Neural cell (in vitro differentiated cells): ENCODE data around the gene RBMS3. TPM values are rescaled to one million over a fixed set of nuclear protein-coding genes. Genes with fewer than 3 reads are reported as not detected.

Source experiments
- H2AFZ ChIP-seq: fragments of 200-600, 300-800 bp; sonication (generic), shearing (Covaris generic); 2 replicates; pipeline ENCODE4 v1.6.0; 2014; ENCODE audit warnings: low read depth, mild to moderate bottlenecking, antibody characterized with exemption, low read length, moderate library complexity
- H3F3A ChIP-seq: fragments of 200-600 bp; shearing (Covaris generic); 2 replicates; pipeline ENCODE4 v1.6.1; 2016; ENCODE audit warnings: mild to moderate bottlenecking, moderate library complexity, mixed read lengths, antibody characterized with exemption, low read length; ENCODE audit not compliant: insufficient read depth, poor library complexity, severe bottlenecking
- H3K27ac ChIP-seq: fragments of 200-600, 300-800 bp; sonication (generic), shearing (Covaris generic); 2 replicates; pipeline ENCODE4 v1.5.1; 2014; ENCODE audit warnings: mild to moderate bottlenecking, low read length, moderate library complexity
- H3K27me3 ChIP-seq: fragments of 300-800, 200-600 bp; sonication (generic), shearing (Covaris generic); 2 replicates; pipeline ENCODE4 v1.6.0; 2014; ENCODE audit warnings: mild to moderate bottlenecking, low read depth, low read length, moderate library complexity; ENCODE audit not compliant: insufficient read depth
- H3K36me3 ChIP-seq: fragments of 300-800, 200-600 bp; sonication (generic), shearing (Covaris generic); 2 replicates; pipeline ENCODE4 v1.5.1; 2014; ENCODE audit warnings: mild to moderate bottlenecking, antibody characterized with exemption, low read length, moderate library complexity; ENCODE audit not compliant: insufficient read depth
- H3K4me2 ChIP-seq: fragments of 300-800, 200-600 bp; sonication (generic), shearing (Covaris generic); 2 replicates; pipeline ENCODE4 v1.6.0; 2014; ENCODE audit warnings: mild to moderate bottlenecking, low read length
- H3K4me3 ChIP-seq: fragments of 300-800, 200-600 bp; sonication (generic), shearing (Covaris generic); 2 replicates; pipeline ENCODE4 v1.5.1; 2014; ENCODE audit warnings: mild to moderate bottlenecking, low read length, moderate library complexity
- H3K79me2 ChIP-seq: fragments of 200-600 bp; shearing (Covaris generic); replicated peaks from 2 replicates; pipeline ENCODE4 v1.6.0; 2014; ENCODE audit warnings: mild to moderate bottlenecking, low read length, moderate library complexity; ENCODE audit not compliant: insufficient read depth
- H3K9ac ChIP-seq: fragments of 300-800, 200-600 bp; sonication (generic), shearing (Covaris generic); 2 replicates; pipeline ENCODE4 v1.6.1; 2016; ENCODE audit warnings: mild to moderate bottlenecking, low read length, mixed read lengths
- H3K9me2 ChIP-seq: fragments of 200-600 bp; shearing (Covaris generic); 2 replicates; pipeline ENCODE4 v1.6.1; 2016; ENCODE audit warnings: mild to moderate bottlenecking, low read length, mixed read lengths; ENCODE audit not compliant: insufficient read depth
- H3K9me3 ChIP-seq: fragments of 200-600, 300-800 bp; sonication (generic), shearing (Covaris generic); 2 replicates; pipeline ENCODE4 v1.6.1; 2016; ENCODE audit warnings: mild to moderate bottlenecking, mixed run types, low read length, moderate library complexity, mixed read lengths
- H4K20me1 ChIP-seq: fragments of 200-600 bp; shearing (Covaris generic); 2 replicates; pipeline ENCODE4 v1.6.1; 2016; ENCODE audit warnings: mild to moderate bottlenecking, mixed run types; ENCODE audit not compliant: insufficient read depth
- CTCF ChIP-seq: fragments of 450-650 bp; IDR thresholded peaks from 2 replicates; pipeline ENCODE4 v1.5.1; 2014; ENCODE audit warnings: antibody characterized with exemption, mild to moderate bottlenecking, moderate library complexity; ENCODE audit not compliant: poor library complexity, severe bottlenecking
- EP300 ChIP-seq: fragments of 450-650 bp; conservative IDR thresholded peaks from 2 replicates; pipeline ENCODE4 v1.6.1; 2014; ENCODE audit warnings: antibody characterized with exemption, mild to moderate bottlenecking, moderate library complexity; ENCODE audit not compliant: poor library complexity, severe bottlenecking
- EZH2 ChIP-seq: fragments of 200-600, 300-800 bp; shearing (Covaris generic), sonication (generic); IDR thresholded peaks from 2 replicates; pipeline ENCODE4 v1.6.1; 2014; ENCODE audit warnings: antibody characterized with exemption, low read length, borderline replicate concordance, mild to moderate bottlenecking; ENCODE audit not compliant: insufficient read depth, poor library complexity, severe bottlenecking
- MXI1 ChIP-seq: fragments of 450-650 bp; conservative IDR thresholded peaks from 2 replicates; pipeline ENCODE4 v1.6.1; 2014; ENCODE audit warnings: antibody characterized with exemption, mild to moderate bottlenecking; ENCODE audit not compliant: poor library complexity, severe bottlenecking
- POLR2AphosphoS5 ChIP-seq: IDR thresholded peaks from 2 replicates; pipeline ENCODE4 v1.6.1; 2012
- RAD21 ChIP-seq: fragments of 450-650 bp; conservative IDR thresholded peaks from 2 replicates; pipeline ENCODE4 v1.6.1; 2014; ENCODE audit warnings: antibody characterized with exemption, mild to moderate bottlenecking, moderate library complexity
- REST ChIP-seq: IDR thresholded peaks from 2 replicates; pipeline ENCODE4 v1.6.1; 2012; ENCODE audit warnings: borderline replicate concordance
- SMC3 ChIP-seq: fragments of 450-650 bp; conservative IDR thresholded peaks from 2 replicates; pipeline ENCODE4 v1.6.1; 2014; ENCODE audit warnings: antibody characterized with exemption, mild to moderate bottlenecking, moderate library complexity; ENCODE audit not compliant: poor library complexity
- TAF1 ChIP-seq: IDR thresholded peaks from 2 replicates; pipeline ENCODE4 v1.6.1; 2012; ENCODE audit warnings: low read depth
- polyA plus RNA-seq: library from polyadenylated mRNA; depleted of rRNA; stranded (reverse); fragments of >200 nt; gene quantifications from 2 replicates; pipeline ENCODE4 v1.2.3, GENCODE V29; 2014

RBMS3 gene
- polyA plus RNA-seq, 1 donor from 2014 or later = 0.53 TPM

- TF ChIP-seq EZH2 = no peak
- no peak for TF ChIP-seq MXI1
- TF ChIP-seq SMC3 = no peak
- no peak for TF ChIP-seq EP300
- TF ChIP-seq CTCF = no peak
- no peak for TF ChIP-seq POLR2AphosphoS5
- TF ChIP-seq REST = no peak
- TF ChIP-seq TAF1 = no peak
- TF ChIP-seq RAD21 = no peak
- no peaks in the 10 kb centered on the region for H3K79me2 ChIP-seq
Observed at GRCh38 chr3:29291260-29291981, 10.6 kb downstream of the RBMS3 start.

GRCh38 chr3:29291982-29292363 is 11.1 kb downstream of the RBMS3 start:
- Histone ChIP-seq H4K20me1 (no peaks in the 10 kb centered on the region), H3K9me2 (no peaks in the 10 kb centered on the region), H3K79me2 (no peaks in the 10 kb centered on the region), H3K27ac (no peak overlapping the region), H3F3A (no peaks in the 10 kb centered on the region), H2AFZ (no peak overlapping the region), H3K36me3 (no peaks in the 10 kb centered on the region), H3K27me3 (no peaks in the 10 kb centered on the region), H3K9ac (no peak overlapping the region), H3K4me3 (no peak overlapping the region), H3K9me3 (no peaks in the 10 kb centered on the region), H3K4me2 (no peak overlapping the region)
- TF ChIP-seq POLR2AphosphoS5 (no peak), TAF1 (no peak), REST (no peak), EP300 (no peak), EZH2 (no peak), RAD21 (no peak), SMC3 (no peak)

More at GRCh38 chr3:29291260-29291981, 10.6 kb downstream of the RBMS3 start:
- Histone ChIP-seq H3K27ac (no peak overlapping the region), H4K20me1 (no peaks in the 10 kb centered on the region), H3F3A (no peaks in the 10 kb centered on the region), H3K4me3 (no peak overlapping the region), H3K9me3 (no peaks in the 10 kb centered on the region), H3K27me3 (no peaks in the 10 kb centered on the region), H3K4me2 (no peak overlapping the region), H3K36me3 (no peaks in the 10 kb centered on the region), H3K9ac (no peak overlapping the region), H2AFZ (no peak overlapping the region), H3K9me2 (no peaks in the 10 kb centered on the region)
